Neural cell (in vitro differentiated cells): Measurements from ENCODE around the gene COPZ2. TPM values are rescaled to one million over a fixed set of nuclear protein-coding genes. Genes with fewer than 3 reads are reported as not detected.
"Not testable (repeated sequence)": the region's sequence is repeated elsewhere in the genome, so short reads cannot be mapped to it uniquely, and the experiment has no call there.

ENCODE experiments used
- H2AFZ ChIP-seq: fragments of 200-600, 300-800 bp; sonication (generic), shearing (Covaris generic); 2 replicates; pipeline ENCODE4 v1.6.0; 2014; ENCODE audit warnings: low read depth, mild to moderate bottlenecking, antibody characterized with exemption, low read length, moderate library complexity
- H3F3A ChIP-seq: fragments of 200-600 bp; shearing (Covaris generic); 2 replicates; pipeline ENCODE4 v1.6.1; 2016; ENCODE audit warnings: mild to moderate bottlenecking, moderate library complexity, mixed read lengths, antibody characterized with exemption, low read length; ENCODE audit not compliant: insufficient read depth, poor library complexity, severe bottlenecking
- H3K27ac ChIP-seq: fragments of 200-600, 300-800 bp; sonication (generic), shearing (Covaris generic); 2 replicates; pipeline ENCODE4 v1.5.1; 2014; ENCODE audit warnings: mild to moderate bottlenecking, low read length, moderate library complexity
- H3K27me3 ChIP-seq: fragments of 300-800, 200-600 bp; sonication (generic), shearing (Covaris generic); 2 replicates; pipeline ENCODE4 v1.6.0; 2014; ENCODE audit warnings: mild to moderate bottlenecking, low read depth, low read length, moderate library complexity; ENCODE audit not compliant: insufficient read depth
- H3K36me3 ChIP-seq: fragments of 300-800, 200-600 bp; sonication (generic), shearing (Covaris generic); 2 replicates; pipeline ENCODE4 v1.5.1; 2014; ENCODE audit warnings: mild to moderate bottlenecking, antibody characterized with exemption, low read length, moderate library complexity; ENCODE audit not compliant: insufficient read depth
- H3K4me2 ChIP-seq: fragments of 300-800, 200-600 bp; sonication (generic), shearing (Covaris generic); 2 replicates; pipeline ENCODE4 v1.6.0; 2014; ENCODE audit warnings: mild to moderate bottlenecking, low read length
- H3K4me3 ChIP-seq: fragments of 300-800, 200-600 bp; sonication (generic), shearing (Covaris generic); 2 replicates; pipeline ENCODE4 v1.5.1; 2014; ENCODE audit warnings: mild to moderate bottlenecking, low read length, moderate library complexity
- H3K79me2 ChIP-seq: fragments of 200-600 bp; shearing (Covaris generic); replicated peaks from 2 replicates; pipeline ENCODE4 v1.6.0; 2014; ENCODE audit warnings: mild to moderate bottlenecking, low read length, moderate library complexity; ENCODE audit not compliant: insufficient read depth
- H3K9ac ChIP-seq: fragments of 300-800, 200-600 bp; sonication (generic), shearing (Covaris generic); 2 replicates; pipeline ENCODE4 v1.6.1; 2016; ENCODE audit warnings: mild to moderate bottlenecking, low read length, mixed read lengths
- H3K9me2 ChIP-seq: fragments of 200-600 bp; shearing (Covaris generic); 2 replicates; pipeline ENCODE4 v1.6.1; 2016; ENCODE audit warnings: mild to moderate bottlenecking, low read length, mixed read lengths; ENCODE audit not compliant: insufficient read depth
- H3K9me3 ChIP-seq: fragments of 200-600, 300-800 bp; sonication (generic), shearing (Covaris generic); 2 replicates; pipeline ENCODE4 v1.6.1; 2016; ENCODE audit warnings: mild to moderate bottlenecking, mixed run types, low read length, moderate library complexity, mixed read lengths
- H4K20me1 ChIP-seq: fragments of 200-600 bp; shearing (Covaris generic); 2 replicates; pipeline ENCODE4 v1.6.1; 2016; ENCODE audit warnings: mild to moderate bottlenecking, mixed run types; ENCODE audit not compliant: insufficient read depth
- CTCF ChIP-seq: fragments of 450-650 bp; IDR thresholded peaks from 2 replicates; pipeline ENCODE4 v1.5.1; 2014; ENCODE audit warnings: antibody characterized with exemption, mild to moderate bottlenecking, moderate library complexity; ENCODE audit not compliant: poor library complexity, severe bottlenecking
- EP300 ChIP-seq: fragments of 450-650 bp; conservative IDR thresholded peaks from 2 replicates; pipeline ENCODE4 v1.6.1; 2014; ENCODE audit warnings: antibody characterized with exemption, mild to moderate bottlenecking, moderate library complexity; ENCODE audit not compliant: poor library complexity, severe bottlenecking
- EZH2 ChIP-seq: fragments of 200-600, 300-800 bp; shearing (Covaris generic), sonication (generic); IDR thresholded peaks from 2 replicates; pipeline ENCODE4 v1.6.1; 2014; ENCODE audit warnings: antibody characterized with exemption, low read length, borderline replicate concordance, mild to moderate bottlenecking; ENCODE audit not compliant: insufficient read depth, poor library complexity, severe bottlenecking
- MXI1 ChIP-seq: fragments of 450-650 bp; conservative IDR thresholded peaks from 2 replicates; pipeline ENCODE4 v1.6.1; 2014; ENCODE audit warnings: antibody characterized with exemption, mild to moderate bottlenecking; ENCODE audit not compliant: poor library complexity, severe bottlenecking
- POLR2AphosphoS5 ChIP-seq: IDR thresholded peaks from 2 replicates; pipeline ENCODE4 v1.6.1; 2012
- RAD21 ChIP-seq: fragments of 450-650 bp; conservative IDR thresholded peaks from 2 replicates; pipeline ENCODE4 v1.6.1; 2014; ENCODE audit warnings: antibody characterized with exemption, mild to moderate bottlenecking, moderate library complexity
- SMC3 ChIP-seq: fragments of 450-650 bp; conservative IDR thresholded peaks from 2 replicates; pipeline ENCODE4 v1.6.1; 2014; ENCODE audit warnings: antibody characterized with exemption, mild to moderate bottlenecking, moderate library complexity; ENCODE audit not compliant: poor library complexity
- TAF1 ChIP-seq: IDR thresholded peaks from 2 replicates; pipeline ENCODE4 v1.6.1; 2012; ENCODE audit warnings: low read depth
- polyA plus RNA-seq: library from polyadenylated mRNA; depleted of rRNA; stranded (reverse); fragments of >200 nt; gene quantifications from 2 replicates; pipeline ENCODE4 v1.2.3, GENCODE V29; 2014
- TF ChIP-seq, protein P1 (sequence below): IDR thresholded peaks from 2 replicates; pipeline ENCODE4 v1.6.1; 2012; ENCODE audit warnings: borderline replicate concordance

COPZ2 gene
- polyA plus RNA-seq, 1 donor from 2014 or later = not detected

GRCh38 chr17:47989700-47990099 lies 47.9 kb downstream of the COPZ2 start:
- H3K9me3 ChIP-seq = no peaks in the 10 kb centered on the region
- H3K4me2 ChIP-seq = peak overlapping the region; percentile 32
- no peaks in the 10 kb centered on the region for H3F3A ChIP-seq

GRCh38 chr17:47989159-47989558 lies 48.4 kb downstream of the COPZ2 start:
- peak; percentile 48 for TF ChIP-seq POLR2AphosphoS5
- TF ChIP-seq RAD21 = no peak
- no peak for TF ChIP-seq SMC3
- TF ChIP-seq CTCF = no peak
- no peak for TF ChIP-seq MXI1
- TF ChIP-seq EZH2 = no peak
- TF ChIP-seq EP300 = peak; percentile 86
- Histone ChIP-seq H4K20me1 (no peaks in the 10 kb centered on the region), H3K9ac (no peak overlapping the region), H3K9me3 (no peaks in the 10 kb centered on the region), H3K79me2 (no peaks in the 10 kb centered on the region), H3K9me2 (no peaks in the 10 kb centered on the region), H3K4me2 (peak overlapping the region; percentile 32), H3F3A (no peaks in the 10 kb centered on the region), H3K27ac (peak overlapping the region; percentile 69), H2AFZ (no peak overlapping the region), H3K4me3 (peak overlapping the region; percentile 40), H3K27me3 (no peaks in the 10 kb centered on the region), H3K36me3 (no peaks in the 10 kb centered on the region)

More at GRCh38 chr17:47989700-47990099, 47.9 kb downstream of the COPZ2 start:
- Histone ChIP-seq H3K79me2 (no peaks in the 10 kb centered on the region), H3K27ac (peak overlapping the region; percentile 69), H3K36me3 (no peaks in the 10 kb centered on the region), H3K4me3 (peak overlapping the region; percentile 40), H3K9me2 (no peaks in the 10 kb centered on the region), H3K27me3 (no peaks in the 10 kb centered on the region), H4K20me1 (no peaks in the 10 kb centered on the region), H2AFZ (no peak overlapping the region), H3K9ac (no peak overlapping the region)
- TF ChIP-seq CTCF (no peak), EZH2 (no peak), SMC3 (no peak), RAD21 (no peak), MXI1 (no peak), EP300 (no peak), TAF1 (no peak), POLR2AphosphoS5 (no peak)
- TF ChIP-seq, protein P1, sequence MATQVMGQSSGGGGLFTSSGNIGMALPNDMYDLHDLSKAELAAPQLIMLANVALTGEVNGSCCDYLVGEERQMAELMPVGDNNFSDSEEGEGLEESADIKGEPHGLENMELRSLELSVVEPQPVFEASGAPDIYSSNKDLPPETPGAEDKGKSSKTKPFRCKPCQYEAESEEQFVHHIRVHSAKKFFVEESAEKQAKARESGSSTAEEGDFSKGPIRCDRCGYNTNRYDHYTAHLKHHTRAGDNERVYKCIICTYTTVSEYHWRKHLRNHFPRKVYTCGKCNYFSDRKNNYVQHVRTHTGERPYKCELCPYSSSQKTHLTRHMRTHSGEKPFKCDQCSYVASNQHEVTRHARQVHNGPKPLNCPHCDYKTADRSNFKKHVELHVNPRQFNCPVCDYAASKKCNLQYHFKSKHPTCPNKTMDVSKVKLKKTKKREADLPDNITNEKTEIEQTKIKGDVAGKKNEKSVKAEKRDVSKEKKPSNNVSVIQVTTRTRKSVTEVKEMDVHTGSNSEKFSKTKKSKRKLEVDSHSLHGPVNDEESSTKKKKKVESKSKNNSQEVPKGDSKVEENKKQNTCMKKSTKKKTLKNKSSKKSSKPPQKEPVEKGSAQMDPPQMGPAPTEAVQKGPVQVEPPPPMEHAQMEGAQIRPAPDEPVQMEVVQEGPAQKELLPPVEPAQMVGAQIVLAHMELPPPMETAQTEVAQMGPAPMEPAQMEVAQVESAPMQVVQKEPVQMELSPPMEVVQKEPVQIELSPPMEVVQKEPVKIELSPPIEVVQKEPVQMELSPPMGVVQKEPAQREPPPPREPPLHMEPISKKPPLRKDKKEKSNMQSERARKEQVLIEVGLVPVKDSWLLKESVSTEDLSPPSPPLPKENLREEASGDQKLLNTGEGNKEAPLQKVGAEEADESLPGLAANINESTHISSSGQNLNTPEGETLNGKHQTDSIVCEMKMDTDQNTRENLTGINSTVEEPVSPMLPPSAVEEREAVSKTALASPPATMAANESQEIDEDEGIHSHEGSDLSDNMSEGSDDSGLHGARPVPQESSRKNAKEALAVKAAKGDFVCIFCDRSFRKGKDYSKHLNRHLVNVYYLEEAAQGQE = no peak

GRCh38 chr17:47988445-47988844 lies 49.2 kb downstream of the COPZ2 start:
- peak overlapping the region; percentile 69 for H3K27ac ChIP-seq
- not testable (repeated sequence) for H3F3A ChIP-seq, H3K4me2 ChIP-seq, H3K36me3 ChIP-seq, H3K9me3 ChIP-seq, H3K79me2 ChIP-seq, H3K9ac ChIP-seq, H3K27me3 ChIP-seq, H2AFZ ChIP-seq, H4K20me1 ChIP-seq, H3K9me2 ChIP-seq
- H3K4me3 ChIP-seq = peak overlapping the region; percentile 40
